Mesothelial cell of epicardium (in vitro differentiated cells): ENCODE measurements around the gene KRT12. TPM values are rescaled to one million over a fixed set of nuclear protein-coding genes. Genes with fewer than 3 reads are reported as not detected.

Experiments
- DNase-seq, 2 experiments: peaks; one replicate each; pipeline ENCODE4 v3.0.0; 2021; ENCODE audit warnings: low spot score in 2 of 2; ENCODE audit not compliant: unreplicated experiment in 2 of 2
- H3K27ac Mint-ChIP-seq: 2 replicates; pipeline ENCODE4 v1.8.0; 2021; ENCODE audit warnings: mixed read lengths
- H3K27me3 Mint-ChIP-seq: 2 replicates; pipeline ENCODE4 v1.8.0; 2021; ENCODE audit warnings: low read depth, mixed read lengths
- H3K36me3 Mint-ChIP-seq: 2 replicates; pipeline ENCODE4 v1.8.0; 2021; ENCODE audit warnings: mixed read lengths
- H3K4me1 Mint-ChIP-seq: 2 replicates; pipeline ENCODE4 v1.8.0; 2021; ENCODE audit warnings: mixed read lengths
- H3K4me3 Mint-ChIP-seq: 2 replicates; pipeline ENCODE4 v1.8.0; 2021; ENCODE audit warnings: mild to moderate bottlenecking, moderate library complexity, mixed read lengths
- H3K9me3 Mint-ChIP-seq: 2 replicates; pipeline ENCODE4 v1.8.0; 2021; ENCODE audit warnings: mixed read lengths
- CTCF ChIP-seq: fragments of 200-600 bp; sonication (generic); IDR thresholded peaks from one replicate; pipeline ENCODE4 v1.5.0; 2021; ENCODE audit warnings: antibody characterized with exemption; ENCODE audit not compliant: unreplicated experiment
- total RNA-seq: library from RNA; stranded (reverse); gene quantifications from 3 replicates; pipeline ENCODE4 v1.2.1, GENCODE V29; 2021

The KRT12 gene
- total RNA-seq, 1 donor from 2014 or later: not detected

DNA sequence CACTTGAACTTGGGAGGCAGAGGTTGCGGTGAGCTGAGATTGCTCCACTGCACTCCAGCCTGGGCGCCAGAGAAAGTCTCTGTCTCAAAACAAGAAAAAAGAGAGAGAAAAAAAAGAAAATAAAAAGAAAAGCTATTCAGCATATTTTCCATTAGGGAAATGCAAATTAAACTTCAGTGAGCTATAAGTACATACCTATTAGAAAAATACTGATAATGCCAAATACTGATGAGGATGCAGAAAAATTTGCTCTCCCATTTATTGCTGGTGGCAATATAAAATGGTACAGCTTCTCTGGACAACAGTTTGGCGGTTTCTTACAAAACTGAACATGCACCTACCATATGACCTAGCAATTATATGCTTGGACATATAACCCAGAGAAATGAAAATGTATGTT lies 54.4 kb downstream of the KRT12 start:
- Mint-ChIP-seq H3K4me1 (peaks cover 10% of the 10 kb centered on the region), H3K27ac (no peak overlapping the region), H3K9me3 (no peaks in the 10 kb centered on the region), H3K36me3 (peaks cover 11% of the 10 kb centered on the region), H3K4me3 (no peak overlapping the region), H3K27me3 (peaks cover 66% of the 10 kb centered on the region)
- no peak for DNase-seq
- no peak for TF ChIP-seq CTCF

Other genes starting within 250 kb of the KRT12 start
- 162 to 163 TPM (median 162 TPM) in 3 replicates for gene SMARCE1, start 219.4 kb downstream of the KRT12 start, total RNA-seq
- not detected in 3 replicates for gene KRT222, start 202.0 kb downstream of the KRT12 start, total RNA-seq
- not detected in 3 replicates for gene KRT24, start 163.5 kb downstream of the KRT12 start, total RNA-seq
- gene KRT25, start 111.9 kb downstream of the KRT12 start, total RNA-seq: not detected in 3 replicates
- not detected in 3 replicates for gene KRT26, start 95.0 kb downstream of the KRT12 start, total RNA-seq
- not detected in 3 replicates for gene KRT27, start 84.7 kb downstream of the KRT12 start, total RNA-seq
- gene KRT28, start 67.3 kb downstream of the KRT12 start, total RNA-seq: not detected in 3 replicates
- gene KRT10, start 44.6 kb downstream of the KRT12 start, total RNA-seq: 39.0 to 43.6 TPM (median 39.5 TPM) in 3 replicates
- gene KRT20, start 18.0 kb upstream of the KRT12 start, total RNA-seq: not detected in 3 replicates
- gene KRT23, start 70.4 kb upstream of the KRT12 start, total RNA-seq: 2.3 to 2.8 TPM (median 2.6 TPM) in 3 replicates
- gene KRT39, start 99.7 kb upstream of the KRT12 start, total RNA-seq: not detected in 3 replicates
- 0.16 TPM in 1 of 3 replicates, not detected in the others for gene KRT40, start 117.1 kb upstream of the KRT12 start, total RNA-seq
- not detected in 3 replicates for gene KRTAP3-3, start 126.9 kb upstream of the KRT12 start, total RNA-seq
- gene KRTAP3-2, start 132.7 kb upstream of the KRT12 start, total RNA-seq: not detected in 3 replicates
- gene KRTAP3-1, start 141.9 kb upstream of the KRT12 start, total RNA-seq: 0.41 to 1.3 TPM (median 0.95 TPM) in 3 replicates
- gene KRTAP1-5, start 160.0 kb upstream of the KRT12 start, total RNA-seq: not detected in 3 replicates
- gene KRTAP1-4, start 163.0 kb upstream of the KRT12 start, total RNA-seq: not detected in 3 replicates
- gene KRTAP1-3, start 167.7 kb upstream of the KRT12 start, total RNA-seq: not detected in 3 replicates
- gene KRTAP1-1, start 174.2 kb upstream of the KRT12 start, total RNA-seq: not detected in 3 replicates
- gene KRTAP2-1, start 180.1 kb upstream of the KRT12 start, total RNA-seq: not detected in 3 replicates
- gene KRTAP2-2, start 188.0 kb upstream of the KRT12 start, total RNA-seq: not detected in 3 replicates
- 0.45 to 0.91 TPM (median 0.69 TPM) in 3 replicates for gene KRTAP2-3, start 192.9 kb upstream of the KRT12 start, total RNA-seq
- gene KRTAP2-4, start 198.7 kb upstream of the KRT12 start, total RNA-seq: not detected in 3 replicates
- not detected in 3 replicates for gene KRTAP4-7, start 216.9 kb upstream of the KRT12 start, total RNA-seq
- not detected in 3 replicates for gene KRTAP4-8, start 230.9 kb upstream of the KRT12 start, total RNA-seq
- not detected in 3 replicates for gene KRTAP4-16, start 235.0 kb upstream of the KRT12 start, total RNA-seq
- not detected in 3 replicates for gene KRTAP4-9, start 238.2 kb upstream of the KRT12 start, total RNA-seq